Urothelium cell line (cell line): ENCODE measurements around the gene CLCF1.

ENCODE experiments used
- DNase-seq: peaks from one replicate; pipeline ENCODE4 v3.0.0; 2011; ENCODE audit warnings: low spot score, mixed read lengths
- FAIRE-seq: peaks from 2 replicates; lab custom pipeline; 2011; peaks lifted over from hg19 to GRCh38; lab: Jason Lieb, UNC

The CLCF1 gene

GRCh38 chr11:67364169-67364568 lies 9.2 kb downstream of the CLCF1 start:
- no peak for DNase-seq

GRCh38 chr11:67357831-67358670 lies 15.3 kb downstream of the CLCF1 start:
- peak; percentile 71 for DNase-seq
- FAIRE-seq: no peak

More at GRCh38 chr11:67364169-67364568, 9.2 kb downstream of the CLCF1 start:
- no peak for FAIRE-seq

- peak; percentile 80 for DNase-seq
- no peak for FAIRE-seq
These were observed 16.4 kb downstream of the CLCF1 start for GRCh38 chr11:67356864-67357561.

- DNase-seq (no peak), FAIRE-seq (no peak)
These were observed 17.0 kb downstream of the CLCF1 start for GRCh38 chr11:67356387-67356863.

GRCh38 chr11:67355794-67356386 lies 17.5 kb downstream of the CLCF1 start:
- DNase-seq (no peak), FAIRE-seq (no peak)

- FAIRE-seq: no peak
- no peak for DNase-seq
These were observed 18.2 kb downstream of the CLCF1 start for GRCh38 chr11:67355023-67355793.

GRCh38 chr11:67354075-67355022 lies 19.0 kb downstream of the CLCF1 start:
- FAIRE-seq (no peak), DNase-seq (peak; percentile 84)

- DNase-seq (peak; percentile 97), FAIRE-seq (no peak)
These were observed 19.9 kb downstream of the CLCF1 start, which contains the start of gene POLD4 for GRCh38 chr11:67353317-67354074. Gene POLD4, minus strand, starts transcription at chr11:67353546. Its CDS starts 147 bp downstream, at chr11:67353399.

GRCh38 chr11:67352546-67353316 lies 20.7 kb downstream of the CLCF1 start:
- DNase-seq (no peak), FAIRE-seq (no peak)

GRCh38 chr11:67351275-67352005 lies 22.0 kb downstream of the CLCF1 start:
- DNase-seq (peak; percentile 88), FAIRE-seq (no peak)

- DNase-seq (no peak), FAIRE-seq (no peak)
These were observed 23.4 kb downstream of the CLCF1 start for GRCh38 chr11:67349928-67350465.

- DNase-seq: no peak
- FAIRE-seq: no peak
These were observed 23.9 kb downstream of the CLCF1 start for GRCh38 chr11:67349457-67349856.

GRCh38 chr11:67349036-67349435 lies 24.4 kb downstream of the CLCF1 start:
- FAIRE-seq (no peak), DNase-seq (no peak)

- no peak for FAIRE-seq
- no peak for DNase-seq
These were observed 25.2 kb downstream of the CLCF1 start for GRCh38 chr11:67347964-67348749.

- FAIRE-seq: no peak
- no peak for DNase-seq
These were observed 27.2 kb downstream of the CLCF1 start for GRCh38 chr11:67345920-67346819.
